HG03039 (cell line): ENCODE data around the gene UNG.
A peak's percentile ranks its signal among the peaks of the same experiment; 100 is the strongest.
"Not testable (repeated sequence)": the region's sequence is repeated elsewhere in the genome, so short reads cannot be mapped to it uniquely, and the experiment has no call there.

Experiments
- ATAC-seq: cut with Tn5 transposase; IDR thresholded peaks from one replicate; pipeline ENCODE4 v1.9.1; 2021; ENCODE audit warnings: mild to moderate bottlenecking, moderate library complexity; ENCODE audit not compliant: unreplicated experiment

Gene UNG

GRCh38 chr12:109097435-109098182 lies at the start of gene UNG:
TSS of gene UNG (plus strand) at chr12:109097597. CDS start at chr12:109097680, 83 bp downstream.
- peak; percentile 88 for ATAC-seq

GRCh38 chr12:109048706-109049105 lies 48.7 kb upstream of the UNG start:
- ATAC-seq: not testable (repeated sequence)

- ATAC-seq: not testable (repeated sequence)
Measured at GRCh38 chr12:109049794-109050193, 47.6 kb upstream of the UNG start.

- ATAC-seq: no peak
Measured at GRCh38 chr12:109052097-109052413, 45.3 kb upstream of the UNG start.

GRCh38 chr12:109052414-109053323 lies 44.7 kb upstream of the UNG start, which contains the start of gene USP30:
TSS of gene USP30 (plus strand) at chr12:109052576. CDS start at chr12:109052679, 103 bp downstream.
- ATAC-seq: peak; percentile 56

GRCh38 chr12:109053382-109054123 lies 43.8 kb upstream of the UNG start:
- ATAC-seq: peak; percentile 9

GRCh38 chr12:109054124-109054513 lies 43.3 kb upstream of the UNG start:
- ATAC-seq: not testable (repeated sequence)

- ATAC-seq: no peak
Measured at GRCh38 chr12:109054520-109054919, 42.9 kb upstream of the UNG start.

- ATAC-seq: no peak
Measured at GRCh38 chr12:109056891-109057290, 40.5 kb upstream of the UNG start.

GRCh38 chr12:109057376-109057775 lies 40.0 kb upstream of the UNG start:
- ATAC-seq: no peak

- ATAC-seq: no peak
Measured at GRCh38 chr12:109058773-109059172, 38.6 kb upstream of the UNG start.

- ATAC-seq: no peak
Measured at GRCh38 chr12:109064143-109064542, 33.3 kb upstream of the UNG start.

GRCh38 chr12:109065154-109065852 lies 32.1 kb upstream of the UNG start:
- no peak for ATAC-seq

GRCh38 chr12:109065853-109066193 lies 31.6 kb upstream of the UNG start:
- ATAC-seq: no peak

GRCh38 chr12:109069307-109070271 lies 27.8 kb upstream of the UNG start:
- ATAC-seq: no peak

- no peak for ATAC-seq
Measured at GRCh38 chr12:109074866-109075265, 22.5 kb upstream of the UNG start.

- no peak for ATAC-seq
Measured at GRCh38 chr12:109082751-109083150, 14.6 kb upstream of the UNG start.

- ATAC-seq: no peak
Measured at GRCh38 chr12:109084425-109084824, 13.0 kb upstream of the UNG start.

GRCh38 chr12:109085590-109085989 lies 11.8 kb upstream of the UNG start:
- no peak for ATAC-seq

- ATAC-seq: no peak
Measured at GRCh38 chr12:109087250-109087649, 10.1 kb upstream of the UNG start.
